Endothelial cell of umbilical vein (primary cell): ENCODE results near the gene NXN. TPM values are rescaled to one million over a fixed set of nuclear protein-coding genes. Genes with fewer than 3 reads are reported as not detected.

Experiments
- BruUV-seq: library from RNA; stranded (reverse); fragments of 400-500 nt; replicated peaks from 2 replicates; lab custom pipeline; 2021; lab: Mats Ljungman, UMichigan
- CTCF ChIA-PET: fragments of 300-600, 350-600 bp; sonication (Branson Sonifier 250); formaldehyde crosslinking; loops from one replicate; lab custom pipeline; 2021; ENCODE audit warnings: antibody characterized with exemption, inconsistent platforms; lab: Charles Lee
- POLR2A ChIA-PET: fragments of 300-600, 350-600 bp; sonication (Branson Sonifier 250); formaldehyde crosslinking; loops from one replicate; lab custom pipeline; 2021; ENCODE audit warnings: antibody characterized with exemption, inconsistent platforms; lab: Charles Lee
- DNase-seq: peaks from one replicate; pipeline ENCODE4 v3.0.0-alpha.2; 2011; ENCODE audit warnings: low read depth, low spot score
- FAIRE-seq: peaks from 2 replicates; lab custom pipeline; 2011; peaks lifted over from hg19 to GRCh38; lab: Jason Lieb, UNC
- H2AFZ ChIP-seq: 2 replicates; pipeline ENCODE4 v1.6.0; 2012; ENCODE audit warnings: low read depth, low read length, control low read depth, inconsistent platforms
- H3K27ac ChIP-seq: 2 replicates; pipeline ENCODE4 v1.5.1; 2011; ENCODE audit warnings: low read depth, mild to moderate bottlenecking, control low read depth, low read length, moderate library complexity; ENCODE audit not compliant: insufficient read depth
- H3K27me3 ChIP-seq, 2 experiments: 2 replicates each; pipeline versions ENCODE4 v1.6.0 to v1.6.1; 2011; ENCODE audit warnings: low read length in 2 of 2, mixed read lengths in 1 of 2; ENCODE audit not compliant: control insufficient read depth in 2 of 2, insufficient read depth in 2 of 2
- H3K36me3 ChIP-seq, 2 experiments: 2 replicates in 1 of 2; 3 replicates in 1 of 2; pipeline ENCODE4 v1.5.1; 2011; ENCODE audit warnings: low read length in 2 of 2, mild to moderate bottlenecking in 1 of 2, moderate library complexity in 1 of 2; ENCODE audit not compliant: control insufficient read depth in 2 of 2, insufficient read depth in 2 of 2; ENCODE audit errors: extremely low read depth in 1 of 2
- H3K4me1 ChIP-seq: 3 replicates; pipeline ENCODE4 v1.5.1; 2011; ENCODE audit warnings: mild to moderate bottlenecking, low read length; ENCODE audit not compliant: control insufficient read depth, insufficient read depth; ENCODE audit errors: extremely low read depth
- H3K4me2 ChIP-seq: 2 replicates; pipeline ENCODE4 v1.6.1; 2011; ENCODE audit warnings: low read length, control low read depth, mixed read lengths; ENCODE audit not compliant: insufficient read depth
- H3K4me3 ChIP-seq, 3 experiments: fragments of 200-600 bp in 1 of 3; sonication (generic), shearing (Covaris generic) in 1 of 3; replicated peaks in 1 of 3; 2 replicates each; pipeline ENCODE4 v1.5.1; 2011 to 2016; ENCODE audit warnings: control low read depth in 3 of 3, low read length in 3 of 3, mild to moderate bottlenecking in 2 of 3, inconsistent platforms in 1 of 3, low read depth in 1 of 3, moderate library complexity in 1 of 3; ENCODE audit not compliant: insufficient read depth in 1 of 3
- H3K79me2 ChIP-seq: 2 replicates; pipeline ENCODE4 v1.6.0; 2012; ENCODE audit warnings: low read length, inconsistent platforms; ENCODE audit not compliant: control insufficient read depth, insufficient read depth
- H3K9ac ChIP-seq: replicated peaks from 2 replicates; pipeline ENCODE3; 2011; ENCODE audit warnings: low read length, control low read depth; ENCODE audit not compliant: insufficient read depth; ENCODE audit errors: extremely low read depth
- H3K9me1 ChIP-seq: replicated peaks from 3 replicates; pipeline ENCODE4 v1.6.0; 2011; ENCODE audit warnings: mild to moderate bottlenecking, low read length; ENCODE audit not compliant: control insufficient read depth, insufficient read depth; ENCODE audit errors: extremely low read depth
- H3K9me3 ChIP-seq: replicated peaks from 2 replicates; pipeline ENCODE4 v1.5.1; 2012; ENCODE audit warnings: low read length, inconsistent platforms; ENCODE audit not compliant: control insufficient read depth, insufficient read depth
- H4K20me1 ChIP-seq: replicated peaks from 2 replicates; pipeline ENCODE3; 2011; ENCODE audit warnings: mild to moderate bottlenecking, low read length; ENCODE audit not compliant: control insufficient read depth, insufficient read depth; ENCODE audit errors: extremely low read depth
- CTCF ChIP-seq, 2 donors: IDR thresholded peaks; 1 replicate in 1 of 2; 2 replicates in 1 of 2; pipeline ENCODE4 v1.5.1; 2011; ENCODE audit warnings: low read length in 2 of 2, mild to moderate bottlenecking in 2 of 2, moderate library complexity in 2 of 2, control low read depth in 1 of 2, inconsistent platforms in 1 of 2, low read depth in 1 of 2; ENCODE audit not compliant: insufficient read depth in 1 of 2; ENCODE audit errors: extremely low read depth in 1 of 2
- EZH2 ChIP-seq: IDR thresholded peaks from 2 replicates; pipeline ENCODE4 v1.6.1; 2012; ENCODE audit warnings: borderline replicate concordance, low read depth, mild to moderate bottlenecking, moderate library complexity, low read length, inconsistent platforms; ENCODE audit not compliant: severe bottlenecking
- FOS ChIP-seq: IDR thresholded peaks from 2 replicates; pipeline ENCODE4 v1.6.1; 2011; ENCODE audit warnings: mild to moderate bottlenecking, low read length, moderate library complexity, borderline replicate concordance; ENCODE audit not compliant: insufficient read depth
- GATA2 ChIP-seq: IDR thresholded peaks from 2 replicates; pipeline ENCODE4 v1.7.0; 2011; ENCODE audit warnings: low read depth, mild to moderate bottlenecking, moderate library complexity, mixed read lengths, low read length; ENCODE audit not compliant: insufficient read length, insufficient read depth
- JUN ChIP-seq: IDR thresholded peaks from 2 replicates; pipeline ENCODE4 v1.6.1; 2011; ENCODE audit warnings: borderline replicate concordance, low read depth; ENCODE audit not compliant: insufficient read length, insufficient read depth
- MAX ChIP-seq: IDR thresholded peaks from 2 replicates; pipeline ENCODE4 v1.6.1; 2011; ENCODE audit not compliant: insufficient read depth, insufficient read length
- MYC ChIP-seq: IDR thresholded peaks from one replicate; pipeline ENCODE4 v1.6.1; 2011; ENCODE audit warnings: mild to moderate bottlenecking, low read depth, low read length
- POLR2A ChIP-seq: IDR thresholded peaks from 2 replicates; pipeline ENCODE4 v1.6.1; 2012; ENCODE audit warnings: low read depth, mild to moderate bottlenecking, control low read depth, low read length
- POLR2AphosphoS5 ChIP-seq: IDR thresholded peaks from 2 replicates; pipeline ENCODE4 v1.6.1; 2012; ENCODE audit warnings: low read depth, mild to moderate bottlenecking, control low read depth, low read length, moderate library complexity; ENCODE audit not compliant: insufficient read depth
- dilution Hi-C: fragments of 300-500 bp; cut with MboI; formaldehyde crosslinking; loops from one replicate; pipeline ENCODE4 v1.15.0; 2019; ENCODE audit warnings: low sequenced_read_pairs; ENCODE audit not compliant: extremely low pct_ligation_motif_present
- intact Hi-C: fragments of 100-400 bp; cut with micrococcal nuclease; formaldehyde crosslinking; loops from one replicate; pipeline ENCODE4 v1.10.0; 2022
- polyA plus RNA-seq, 4 experiments: library from polyadenylated mRNA; depleted of rRNA in 3 of 4; stranded (reverse) in 3 of 4; unstranded in 1 of 4; fragments of >200 nt; gene quantifications; 2 replicates each; pipeline versions ENCODE4 v1.2.1 to v1.2.3, GENCODE V29; 2011 to 2012; ENCODE audit warnings: missing spikeins in 1 of 4
- total RNA-seq: library from RNA; stranded (reverse); gene quantifications from 2 replicates; pipeline ENCODE4 v1.2.3, GENCODE V29; 2021

NXN gene
- total and polyA plus RNA-seq, 2 donors (not counting 3 experiments of a cell fraction or from before 2014, with no cell fraction given) = 69.5 to 77.3 TPM

- ChIA-PET CTCF (interaction anchor here (0.8 to 15.3 kb wide), 4 partner anchors 82 to 259 kb away, joined by 5 to 341 read pairs (median 41); partner anchors contain the start of genes NXN and TIMM22), POLR2A (interaction anchor here (0.6 to 0.9 kb wide), 2 partner anchors 173 to 183 kb away, joined by 3 to 4 read pairs; no protein-coding TSS in a partner anchor)
- Histone ChIP-seq H3K4me3 (no peak overlapping the region), H2AFZ (no peak overlapping the region), H3K79me2 (no peaks in the 10 kb centered on the region), H3K9me1 (no peaks in the 10 kb centered on the region), H3K27ac (no peak overlapping the region), H3K27me3 (no peaks in the 10 kb centered on the region), H3K9ac (no peak overlapping the region), H3K36me3 (peaks cover 3 to 6% of the 10 kb centered on the region in 2 experiments), H4K20me1 (no peaks in the 10 kb centered on the region), H3K9me3 (no peaks in the 10 kb centered on the region), H3K4me2 (no peak overlapping the region), H3K4me1 (peaks cover 10% of the 10 kb centered on the region)
- no peak for TF ChIP-seq JUN
- no peak for TF ChIP-seq MYC
- intact Hi-C loops (no loop called here), dilution Hi-C loops (loop anchor here (25.0 kb wide), 1 partner anchor 190 kb away; the partner anchor contains the start of genes NXN and TIMM22)
- BruUV-seq = no TSS peak
- no peak for FAIRE-seq
- DNase-seq = no peak
Measured at GRCh38 chr17:797236-797840, 182.2 kb downstream of the NXN start.

GRCh38 chr17:796609-797008 is 183.0 kb downstream of the NXN start:
- Histone ChIP-seq H3K4me1 (peaks cover 10% of the 10 kb centered on the region), H3K36me3 (peaks cover 3 to 11% of the 10 kb centered on the region in 2 experiments), H3K27ac (no peak overlapping the region), H3K4me3 (no peak overlapping the region), H3K79me2 (no peaks in the 10 kb centered on the region), H2AFZ (no peak overlapping the region), H3K27me3 (no peaks in the 10 kb centered on the region), H3K9me3 (no peaks in the 10 kb centered on the region), H3K9me1 (no peaks in the 10 kb centered on the region), H4K20me1 (no peaks in the 10 kb centered on the region), H3K9ac (no peak overlapping the region), H3K4me2 (no peak overlapping the region)
- intact Hi-C loops (no loop called here), dilution Hi-C loops (loop anchor here (25.0 kb wide), 1 partner anchor 191 kb away; the partner anchor contains the start of genes NXN and TIMM22)
- FAIRE-seq (no peak), DNase-seq (no peak)
- POLR2A ChIA-PET = no interaction called here
- no TSS peak for BruUV-seq
- TF ChIP-seq FOS = no peak
- no peak for TF ChIP-seq CTCF (IDR thresholded peaks at IDR 0.05; ENCODE audit: extremely low read depth in 1 of 2, insufficient read depth in 1 of 2, low read depth in 1 of 2, low read length in 2 of 2)
- TF ChIP-seq POLR2A = no peak
- TF ChIP-seq GATA2 = no peak
- TF ChIP-seq JUN = no peak
- no peak for TF ChIP-seq POLR2AphosphoS5
- no peak for TF ChIP-seq MAX
- no peak for TF ChIP-seq MYC
- TF ChIP-seq EZH2 = no peak
- CTCF ChIA-PET = interaction anchor here (0.6 to 15.3 kb wide), 7 partner anchors 50 to 364 kb away, joined by 3 to 341 read pairs (median 5); partner anchors contain the start of gene NXN
